Mesothelial cell of epicardium (in vitro differentiated cells): Measurements from ENCODE around the gene CNTN4. TPM values are rescaled to one million over a fixed set of nuclear protein-coding genes. Genes with fewer than 3 reads are reported as not detected.

ENCODE experiments used
- DNase-seq, 2 experiments: peaks; one replicate each; pipeline ENCODE4 v3.0.0; 2021; ENCODE audit warnings: low spot score in 2 of 2; ENCODE audit not compliant: unreplicated experiment in 2 of 2
- H3K27ac Mint-ChIP-seq: 2 replicates; pipeline ENCODE4 v1.8.0; 2021; ENCODE audit warnings: mixed read lengths
- H3K27me3 Mint-ChIP-seq: 2 replicates; pipeline ENCODE4 v1.8.0; 2021; ENCODE audit warnings: low read depth, mixed read lengths
- H3K36me3 Mint-ChIP-seq: 2 replicates; pipeline ENCODE4 v1.8.0; 2021; ENCODE audit warnings: mixed read lengths
- H3K4me1 Mint-ChIP-seq: 2 replicates; pipeline ENCODE4 v1.8.0; 2021; ENCODE audit warnings: mixed read lengths
- H3K4me3 Mint-ChIP-seq: 2 replicates; pipeline ENCODE4 v1.8.0; 2021; ENCODE audit warnings: mild to moderate bottlenecking, moderate library complexity, mixed read lengths
- H3K9me3 Mint-ChIP-seq: 2 replicates; pipeline ENCODE4 v1.8.0; 2021; ENCODE audit warnings: mixed read lengths
- total RNA-seq: library from RNA; stranded (reverse); gene quantifications from 3 replicates; pipeline ENCODE4 v1.2.1, GENCODE V29; 2021
- TF ChIP-seq, protein P1 (sequence below): fragments of 200-600 bp; sonication (generic); IDR thresholded peaks from one replicate; pipeline ENCODE4 v1.5.0; 2021; ENCODE audit warnings: antibody characterized with exemption; ENCODE audit not compliant: unreplicated experiment

CNTN4 gene
- total RNA-seq, 1 donor from 2014 or later, result 68.9 TPM

DNA sequence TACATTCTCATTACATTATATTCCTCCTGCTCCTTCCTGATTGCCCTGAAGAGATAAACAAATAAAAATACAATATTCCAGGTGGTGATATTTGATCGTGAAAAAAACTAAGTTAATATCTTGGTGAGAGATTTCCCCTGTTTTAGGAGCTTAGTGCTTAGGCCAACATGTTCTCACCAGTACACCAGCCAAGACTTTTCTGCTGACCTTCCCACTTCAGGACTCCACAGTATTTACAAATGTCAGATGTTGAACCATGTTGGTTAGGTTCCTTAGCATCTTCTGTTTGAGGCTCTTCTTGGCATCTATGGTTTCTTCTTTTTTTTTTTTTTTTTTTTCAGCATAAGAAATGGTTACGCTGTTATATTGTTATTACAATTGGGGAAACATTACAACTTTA is 764.5 kb downstream of the CNTN4 start:
- H3K27me3 Mint-ChIP-seq, result no peaks in the 10 kb centered on the region
- H3K4me3 Mint-ChIP-seq, result no peak overlapping the region
- H3K27ac Mint-ChIP-seq, result no peak overlapping the region
- no peak for DNase-seq
- no peaks in the 10 kb centered on the region for H3K9me3 Mint-ChIP-seq
- H3K36me3 Mint-ChIP-seq, result peaks cover 3% of the 10 kb centered on the region
- no peaks in the 10 kb centered on the region for H3K4me1 Mint-ChIP-seq
- TF ChIP-seq, protein P1, sequence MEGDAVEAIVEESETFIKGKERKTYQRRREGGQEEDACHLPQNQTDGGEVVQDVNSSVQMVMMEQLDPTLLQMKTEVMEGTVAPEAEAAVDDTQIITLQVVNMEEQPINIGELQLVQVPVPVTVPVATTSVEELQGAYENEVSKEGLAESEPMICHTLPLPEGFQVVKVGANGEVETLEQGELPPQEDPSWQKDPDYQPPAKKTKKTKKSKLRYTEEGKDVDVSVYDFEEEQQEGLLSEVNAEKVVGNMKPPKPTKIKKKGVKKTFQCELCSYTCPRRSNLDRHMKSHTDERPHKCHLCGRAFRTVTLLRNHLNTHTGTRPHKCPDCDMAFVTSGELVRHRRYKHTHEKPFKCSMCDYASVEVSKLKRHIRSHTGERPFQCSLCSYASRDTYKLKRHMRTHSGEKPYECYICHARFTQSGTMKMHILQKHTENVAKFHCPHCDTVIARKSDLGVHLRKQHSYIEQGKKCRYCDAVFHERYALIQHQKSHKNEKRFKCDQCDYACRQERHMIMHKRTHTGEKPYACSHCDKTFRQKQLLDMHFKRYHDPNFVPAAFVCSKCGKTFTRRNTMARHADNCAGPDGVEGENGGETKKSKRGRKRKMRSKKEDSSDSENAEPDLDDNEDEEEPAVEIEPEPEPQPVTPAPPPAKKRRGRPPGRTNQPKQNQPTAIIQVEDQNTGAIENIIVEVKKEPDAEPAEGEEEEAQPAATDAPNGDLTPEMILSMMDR, result no peak

DNA sequence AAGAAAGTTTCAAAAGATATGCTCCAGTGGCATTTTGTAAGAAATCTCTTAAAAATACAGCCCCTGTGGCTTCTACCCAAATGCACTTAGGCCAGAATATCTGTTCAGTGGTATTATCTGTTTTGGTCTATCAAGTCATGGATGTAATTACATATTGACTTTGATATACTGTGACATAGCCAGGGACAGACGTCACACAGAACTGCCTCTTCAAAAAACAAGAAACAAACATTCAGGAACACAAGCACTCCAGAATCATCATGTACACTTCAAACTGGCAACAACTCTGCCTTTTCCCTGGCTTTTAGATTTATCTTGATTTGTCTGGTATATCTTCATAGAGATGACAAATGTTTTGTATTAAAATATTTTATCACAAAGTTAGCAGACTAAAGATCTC is 771.2 kb downstream of the CNTN4 start:
- H3K27me3 Mint-ChIP-seq, result no peaks in the 10 kb centered on the region

DNA sequence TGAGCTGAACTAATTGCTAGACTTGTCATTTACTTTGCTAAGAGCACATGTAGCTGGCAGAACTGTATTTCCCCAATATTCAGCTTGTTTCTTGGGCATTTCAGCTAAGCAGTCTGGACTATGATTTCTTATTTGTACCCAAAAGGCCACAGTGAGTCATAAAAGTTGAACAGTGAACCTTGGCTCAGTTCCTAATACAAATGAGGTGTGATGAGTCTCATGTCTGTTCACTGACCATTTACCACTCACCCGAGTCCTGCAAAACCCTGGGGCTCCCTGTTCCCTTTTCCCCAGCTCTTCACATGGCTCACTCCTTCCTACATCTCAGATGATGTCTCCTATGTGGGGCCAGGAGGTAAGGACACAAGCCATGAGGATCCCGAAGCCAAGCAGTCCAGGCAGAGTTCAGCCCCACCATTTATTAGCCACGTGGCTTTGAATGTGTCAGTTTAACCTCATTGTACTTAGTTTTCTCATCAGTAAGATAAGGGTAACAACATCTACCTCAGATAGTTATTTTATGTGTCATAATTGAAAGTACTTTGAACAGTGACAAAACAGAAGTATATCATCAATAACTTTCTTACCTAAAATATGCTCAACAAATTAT is 772.2 kb downstream of the CNTN4 start:
- no peak for DNase-seq
- TF ChIP-seq, protein P1, result no peak
- Mint-ChIP-seq H3K27ac (no peak overlapping the region), H3K27me3 (no peaks in the 10 kb centered on the region), H3K36me3 (peaks cover 3% of the 10 kb centered on the region), H3K9me3 (peaks cover 10% of the 10 kb centered on the region), H3K4me3 (no peak overlapping the region), H3K4me1 (peaks cover 9% of the 10 kb centered on the region)

More for the DNA sequence above, 771.2 kb downstream of the CNTN4 start:
- Mint-ChIP-seq H3K4me3 (no peak overlapping the region), H3K4me1 (peaks cover 9% of the 10 kb centered on the region), H3K36me3 (peaks cover 3% of the 10 kb centered on the region), H3K27ac (no peak overlapping the region), H3K9me3 (peaks cover 4% of the 10 kb centered on the region)
- no peak for DNase-seq
- TF ChIP-seq, protein P1, result no peak

DNA sequence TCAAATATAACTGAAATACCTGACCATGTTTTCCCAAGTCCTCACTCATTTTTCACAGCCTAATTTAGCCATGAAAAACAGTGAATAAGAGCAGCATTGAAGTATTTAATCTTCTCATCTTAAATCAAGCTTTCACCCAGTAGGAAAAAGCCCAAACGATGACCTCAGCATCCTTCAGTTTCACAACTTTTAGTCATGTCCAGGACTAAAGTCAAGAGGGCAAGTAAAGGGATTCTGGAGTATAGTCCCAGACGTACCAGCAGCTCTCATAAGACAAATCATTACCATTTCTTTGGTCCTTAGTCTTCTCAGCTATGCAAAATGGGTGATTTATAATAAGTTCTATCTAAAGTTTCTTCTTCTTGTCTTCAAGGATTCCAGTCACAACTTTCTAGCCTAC is 774.2 kb downstream of the CNTN4 start:
- peaks cover 10% of the 10 kb centered on the region for H3K9me3 Mint-ChIP-seq
- H3K27me3 Mint-ChIP-seq, result no peaks in the 10 kb centered on the region
- H3K27ac Mint-ChIP-seq, result no peak overlapping the region
- DNase-seq, result no peak
- H3K4me1 Mint-ChIP-seq, result peaks cover 9% of the 10 kb centered on the region
- no peak overlapping the region for H3K4me3 Mint-ChIP-seq
- TF ChIP-seq, protein P1, result no peak
- no peaks in the 10 kb centered on the region for H3K36me3 Mint-ChIP-seq

DNA sequence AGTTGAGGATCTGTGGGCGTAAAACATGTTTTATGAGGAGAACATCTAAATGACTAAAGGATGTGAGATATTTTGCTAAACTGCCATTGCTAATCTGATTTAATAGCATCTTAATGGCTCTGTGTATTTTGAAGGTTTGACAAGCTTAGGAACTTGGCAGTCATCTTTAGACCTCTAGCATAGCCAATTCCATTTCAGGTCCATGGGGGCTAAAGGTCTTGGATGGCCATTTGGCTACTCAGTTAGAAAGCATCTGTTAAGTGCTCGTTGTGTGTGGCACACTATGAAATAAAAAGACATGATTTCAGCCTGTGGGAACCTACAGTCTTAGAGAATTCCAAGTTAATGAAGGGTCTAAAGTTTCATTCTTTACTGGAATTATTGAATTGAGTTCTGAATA is 775.3 kb downstream of the CNTN4 start:
- H3K27ac Mint-ChIP-seq, result no peak overlapping the region
- H3K36me3 Mint-ChIP-seq, result no peaks in the 10 kb centered on the region
- no peak overlapping the region for H3K4me3 Mint-ChIP-seq
- DNase-seq, result no peak
- peaks cover 16% of the 10 kb centered on the region for H3K4me1 Mint-ChIP-seq
- H3K9me3 Mint-ChIP-seq, result peaks cover 10% of the 10 kb centered on the region
- TF ChIP-seq, protein P1, result no peak
- no peaks in the 10 kb centered on the region for H3K27me3 Mint-ChIP-seq

DNA sequence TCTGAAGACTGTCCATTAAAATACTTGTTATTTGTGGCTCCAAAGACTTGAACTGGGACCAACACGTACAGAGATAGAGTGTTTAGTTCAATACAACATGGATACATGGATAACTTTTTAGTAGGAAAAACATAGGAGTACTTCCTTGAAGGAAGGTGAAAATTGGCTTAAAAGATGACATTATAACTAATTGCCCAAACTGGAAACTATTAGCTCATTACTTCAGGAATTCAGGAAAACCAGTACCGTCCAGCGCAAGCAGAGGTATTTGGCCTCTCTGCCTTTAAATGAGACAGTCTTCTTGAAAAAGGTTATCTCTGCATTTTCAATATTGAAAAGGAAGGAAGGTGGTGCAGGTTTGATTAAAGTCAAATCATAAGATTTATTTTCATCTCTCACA is 777.0 kb downstream of the CNTN4 start:
- Mint-ChIP-seq H3K4me3 (no peak overlapping the region), H3K27ac (no peak overlapping the region), H3K27me3 (no peaks in the 10 kb centered on the region), H3K36me3 (no peaks in the 10 kb centered on the region), H3K9me3 (peaks cover 10% of the 10 kb centered on the region), H3K4me1 (peaks cover 19% of the 10 kb centered on the region)
- TF ChIP-seq, protein P1, result no peak
- no peak for DNase-seq
